Glutamatergic neuron (in vitro differentiated cells): Measurements from ENCODE around the gene ABCA4. TPM values are rescaled to one million over a fixed set of nuclear protein-coding genes. Genes with fewer than 3 reads are reported as not detected.

Experiments
- DNase-seq: peaks from one replicate; pipeline ENCODE4 v3.0.0; 2022
- H3K27ac Mint-ChIP-seq: one replicate; pipeline ENCODE4 v1.8.0; 2020; ENCODE audit warnings: mild to moderate bottlenecking, mixed read lengths, inconsistent platforms; ENCODE audit not compliant: unreplicated experiment
- H3K27me3 Mint-ChIP-seq: one replicate; pipeline ENCODE4 v1.8.0; 2020; ENCODE audit warnings: mild to moderate bottlenecking, moderate library complexity, mixed read lengths, inconsistent platforms; ENCODE audit not compliant: unreplicated experiment
- H3K36me3 Mint-ChIP-seq: one replicate; pipeline ENCODE4 v1.8.0; 2020; ENCODE audit warnings: mild to moderate bottlenecking, mixed read lengths, inconsistent platforms; ENCODE audit not compliant: unreplicated experiment
- H3K4me1 Mint-ChIP-seq: one replicate; pipeline ENCODE4 v1.8.0; 2020; ENCODE audit warnings: mild to moderate bottlenecking, low read depth, mixed read lengths, inconsistent platforms; ENCODE audit not compliant: unreplicated experiment
- H3K4me3 Mint-ChIP-seq: one replicate; pipeline ENCODE4 v1.8.0; 2020; ENCODE audit warnings: mild to moderate bottlenecking, mixed read lengths, inconsistent platforms; ENCODE audit not compliant: unreplicated experiment
- H3K9me3 Mint-ChIP-seq: one replicate; pipeline ENCODE4 v1.8.0; 2020; ENCODE audit warnings: mild to moderate bottlenecking, moderate library complexity, mixed read lengths, inconsistent platforms; ENCODE audit not compliant: unreplicated experiment
- CTCF ChIP-seq: fragments of 200-600 bp; sonication (generic); IDR thresholded peaks from one replicate; pipeline ENCODE4 v1.5.0; 2021; ENCODE audit not compliant: partially characterized antibody, unreplicated experiment
- total RNA-seq: library from RNA; stranded (reverse); fragmentation: NEBNext Ultra II Directional; extraction: Animal tissue kit (Norgen Biotek cat#: 25700); gene quantifications from one replicate; pipeline ENCODE4 v1.2.1, GENCODE V29; 2021; ENCODE audit not compliant: unreplicated experiment

ABCA4 gene
- total RNA-seq, 1 donor from 2014 or later = 0.61 TPM

- no peaks in the 10 kb centered on the region for H3K4me1 Mint-ChIP-seq
- no peak overlapping the region for H3K27ac Mint-ChIP-seq
- peaks cover 12% of the 10 kb centered on the region for H3K27me3 Mint-ChIP-seq
- H3K9me3 Mint-ChIP-seq = peaks cover 3% of the 10 kb centered on the region
- no peak overlapping the region for H3K4me3 Mint-ChIP-seq
- no peak for DNase-seq
- H3K36me3 Mint-ChIP-seq = peaks cover 7% of the 10 kb centered on the region
- TF ChIP-seq CTCF = no peak
Observed at GRCh38 chr1:94098585-94099111, 22.3 kb downstream of the ABCA4 start.

DNA sequence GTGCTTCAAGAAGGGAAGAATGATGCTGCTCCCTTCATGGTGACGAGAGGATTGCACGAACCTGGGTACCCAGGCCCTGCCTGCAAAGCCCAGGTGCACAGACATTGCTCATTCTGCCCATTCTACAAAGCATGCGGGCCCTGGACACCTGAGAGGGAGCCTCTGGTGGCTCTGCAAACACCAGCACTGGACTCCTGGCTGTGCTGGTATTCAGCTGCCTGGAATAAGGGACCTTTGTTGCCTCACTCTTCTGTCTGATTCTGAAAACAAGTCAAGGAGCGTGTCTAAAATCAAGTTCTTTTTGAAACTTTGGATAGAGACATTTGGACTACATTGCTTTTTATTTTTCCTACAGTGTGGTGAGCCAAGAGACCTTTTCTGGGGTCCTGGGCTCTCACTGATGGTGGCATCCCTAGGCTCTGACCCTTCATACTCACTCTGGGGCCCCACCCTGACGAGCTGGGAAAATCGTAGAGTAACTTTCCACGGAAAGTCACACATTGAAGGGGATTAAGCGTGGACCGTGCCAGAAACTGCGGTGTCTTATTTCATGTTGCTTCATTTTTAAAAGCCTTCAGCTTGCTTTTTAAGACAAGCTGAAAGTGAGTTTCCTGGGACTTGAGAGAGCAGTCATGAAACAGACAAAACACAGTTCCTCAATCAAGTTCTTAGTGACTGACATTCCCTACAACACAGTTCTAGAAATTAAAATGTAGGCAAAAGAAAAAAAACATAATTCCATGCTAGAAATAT, 24.0 kb downstream of the ABCA4 start:
- DNase-seq = no peak

DNA sequence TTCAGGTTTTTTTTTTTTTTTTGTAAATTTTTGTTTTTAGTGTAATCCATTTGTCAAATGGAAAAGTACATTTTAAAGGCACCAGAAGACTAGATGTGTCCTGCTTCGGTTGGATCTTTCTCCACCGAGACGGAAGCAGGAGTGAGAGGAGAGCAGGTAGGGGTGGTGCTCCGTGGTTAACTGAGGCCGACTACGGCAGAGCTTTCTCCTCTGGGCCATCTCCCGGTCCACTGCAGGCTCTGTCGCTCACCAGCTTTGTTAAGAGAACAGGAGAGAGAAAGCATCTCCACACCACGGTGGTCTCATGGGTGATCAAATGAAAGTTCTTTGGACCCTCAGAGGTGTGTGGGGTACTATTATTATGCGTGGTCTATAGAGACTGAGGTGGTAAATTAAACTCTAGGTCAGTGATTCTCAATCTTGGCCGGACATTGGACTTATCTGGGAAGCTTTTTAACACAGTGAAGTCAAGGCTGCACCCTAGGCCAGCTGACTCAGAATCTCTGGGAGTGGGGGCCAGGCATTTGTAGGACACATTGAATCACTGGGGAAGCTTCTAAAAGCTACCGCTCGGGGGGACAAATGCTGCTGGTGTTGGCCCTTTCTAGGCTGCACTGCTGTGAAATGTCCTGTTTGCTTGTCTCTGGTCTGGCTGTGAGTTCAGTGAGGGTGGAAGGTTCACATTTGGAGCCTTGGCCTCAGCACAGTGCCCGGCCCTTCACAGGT, 25.0 kb downstream of the ABCA4 start:
- H3K9me3 Mint-ChIP-seq = no peaks in the 10 kb centered on the region
- no peak for DNase-seq
- no peaks in the 10 kb centered on the region for H3K36me3 Mint-ChIP-seq
- no peak for TF ChIP-seq CTCF
- H3K4me3 Mint-ChIP-seq = no peak overlapping the region
- no peaks in the 10 kb centered on the region for H3K4me1 Mint-ChIP-seq
- no peak overlapping the region for H3K27ac Mint-ChIP-seq
- peaks cover 6% of the 10 kb centered on the region for H3K27me3 Mint-ChIP-seq

More for the DNA sequence above, 24.0 kb downstream of the ABCA4 start:
- TF ChIP-seq CTCF = no peak
- no peaks in the 10 kb centered on the region for H3K36me3 Mint-ChIP-seq
- H3K9me3 Mint-ChIP-seq = no peaks in the 10 kb centered on the region
- H3K4me3 Mint-ChIP-seq = no peak overlapping the region
- peaks cover 6% of the 10 kb centered on the region for H3K27me3 Mint-ChIP-seq
- H3K27ac Mint-ChIP-seq = no peak overlapping the region
- H3K4me1 Mint-ChIP-seq = no peaks in the 10 kb centered on the region

DNA sequence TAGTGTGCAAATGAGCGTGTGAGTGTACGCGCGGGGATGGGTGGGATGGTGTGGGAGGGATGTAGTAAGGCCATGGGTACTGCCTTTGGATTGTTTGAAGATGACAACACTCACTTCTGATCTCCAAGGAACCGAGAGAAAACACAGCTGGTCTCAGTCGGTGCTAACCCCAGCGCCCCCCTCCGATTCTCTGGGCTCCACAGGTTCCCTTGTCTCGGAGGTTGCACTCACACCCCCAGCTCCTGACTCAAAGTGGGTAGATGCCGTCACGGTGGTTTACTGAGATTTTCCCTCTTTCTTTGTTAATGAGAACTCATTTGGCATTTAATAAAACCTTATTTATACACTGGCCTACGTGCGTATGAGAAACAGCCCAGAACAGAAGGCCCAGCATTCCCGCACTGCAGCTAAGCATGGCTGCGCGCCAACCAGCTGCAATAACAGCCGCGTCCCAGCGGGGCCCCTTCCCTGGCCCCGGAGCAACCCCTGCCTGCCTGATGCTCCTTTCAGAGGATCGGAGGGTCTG, 25.8 kb downstream of the ABCA4 start:
- Mint-ChIP-seq H3K27ac (no peak overlapping the region), H3K36me3 (no peaks in the 10 kb centered on the region), H3K9me3 (no peaks in the 10 kb centered on the region), H3K4me3 (no peak overlapping the region), H3K27me3 (peaks cover 6% of the 10 kb centered on the region), H3K4me1 (no peaks in the 10 kb centered on the region)
- no peak for TF ChIP-seq CTCF
- no peak for DNase-seq
